Karpas-422 (cell line): ENCODE results near the gene GALNTL6. TPM values are rescaled to one million over a fixed set of nuclear protein-coding genes. Genes with fewer than 3 reads are reported as not detected.

Experiments used
- DNase-seq: peaks from one replicate; pipeline ENCODE4 v3.0.0-alpha.2; 2015
- H2AFZ ChIP-seq: fragments of 200-600 bp; sonication (generic); 2 replicates; pipeline ENCODE4 v1.6.1; 2014; ENCODE audit warnings: antibody characterized with exemption, low read length, mixed read lengths
- H3K27ac ChIP-seq: fragments of 200-600 bp; sonication (generic); 2 replicates; pipeline ENCODE4 v1.5.1; 2014; ENCODE audit warnings: mild to moderate bottlenecking, low read length, moderate library complexity
- H3K27me3 ChIP-seq: fragments of 200-600 bp; sonication (generic); 2 replicates; pipeline ENCODE4 v1.6.1; 2014; ENCODE audit warnings: low read length, mixed read lengths
- H3K36me3 ChIP-seq: fragments of 200-600 bp; sonication (generic); 2 replicates; pipeline ENCODE4 v1.6.1; 2014; ENCODE audit warnings: low read length, mixed read lengths; ENCODE audit not compliant: insufficient read depth
- H3K4me1 ChIP-seq: fragments of 200-600 bp; sonication (generic); 2 replicates; pipeline ENCODE4 v1.6.1; 2014; ENCODE audit warnings: mild to moderate bottlenecking, low read length, mixed read lengths
- H3K4me2 ChIP-seq: fragments of 200-600 bp; sonication (generic); 2 replicates; pipeline ENCODE4 v1.6.1; 2014; ENCODE audit warnings: low read length, low read depth, mild to moderate bottlenecking; ENCODE audit not compliant: poor library complexity, severe bottlenecking
- H3K4me3 ChIP-seq: fragments of 200-600 bp; sonication (generic); 2 replicates; pipeline ENCODE4 v1.5.1; 2014; ENCODE audit warnings: mild to moderate bottlenecking, antibody characterized with exemption, low read length, mixed read lengths
- H3K79me2 ChIP-seq: fragments of 200-600 bp; sonication (generic); 2 replicates; pipeline ENCODE4 v1.6.1; 2014; ENCODE audit warnings: mild to moderate bottlenecking, low read length, mixed read lengths
- H3K9ac ChIP-seq: fragments of 200-600 bp; sonication (generic); 2 replicates; pipeline ENCODE4 v1.6.0; 2014; ENCODE audit warnings: low read length
- H3K9me2 ChIP-seq: fragments of 200-600 bp; sonication (generic), shearing (Covaris generic); replicated peaks from 2 replicates; pipeline ENCODE4 v1.6.0; 2014; ENCODE audit warnings: mild to moderate bottlenecking, low read length, moderate library complexity; ENCODE audit not compliant: insufficient read depth
- H3K9me3 ChIP-seq: fragments of 300-700, 200-600 bp; sonication (generic); 2 replicates; pipeline ENCODE4 v1.6.1; 2014; ENCODE audit warnings: low read length, mixed read lengths
- H4K20me1 ChIP-seq: fragments of 200-600 bp; sonication (generic); 2 replicates; pipeline ENCODE4 v1.6.1; 2014; ENCODE audit warnings: mild to moderate bottlenecking, antibody characterized with exemption, low read length, low read depth; ENCODE audit not compliant: insufficient read depth
- total RNA-seq: library from RNA; depleted of rRNA; stranded (reverse); fragments of >200 nt; shearing (Covaris generic); gene quantifications from 2 replicates; pipeline ENCODE4 v1.2.3, GENCODE V29; 2014; ENCODE audit warnings: low replicate concordance

The GALNTL6 gene
- total RNA-seq, 1 experiment from 2014 or later, result not detected

DNA sequence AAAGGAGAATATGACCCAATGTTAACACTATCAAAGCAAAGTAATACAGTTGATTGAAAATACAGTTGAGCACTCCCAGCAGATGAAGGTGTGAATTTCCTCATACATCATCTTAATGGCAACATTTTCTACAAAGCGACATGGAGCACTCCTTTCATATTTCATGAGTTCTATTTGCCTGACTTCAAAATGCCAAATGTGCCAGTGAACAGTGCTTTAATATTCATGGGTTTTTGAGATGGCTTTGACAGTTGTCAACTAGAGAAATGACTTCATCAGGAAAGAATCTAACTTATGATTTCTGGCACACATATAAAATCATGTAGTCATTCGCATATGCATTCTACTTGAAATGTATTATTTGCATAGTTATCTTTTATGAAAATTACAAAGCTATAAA is 222.4 kb downstream of the GALNTL6 start:
- H3K4me3 ChIP-seq, result no peak overlapping the region

DNA sequence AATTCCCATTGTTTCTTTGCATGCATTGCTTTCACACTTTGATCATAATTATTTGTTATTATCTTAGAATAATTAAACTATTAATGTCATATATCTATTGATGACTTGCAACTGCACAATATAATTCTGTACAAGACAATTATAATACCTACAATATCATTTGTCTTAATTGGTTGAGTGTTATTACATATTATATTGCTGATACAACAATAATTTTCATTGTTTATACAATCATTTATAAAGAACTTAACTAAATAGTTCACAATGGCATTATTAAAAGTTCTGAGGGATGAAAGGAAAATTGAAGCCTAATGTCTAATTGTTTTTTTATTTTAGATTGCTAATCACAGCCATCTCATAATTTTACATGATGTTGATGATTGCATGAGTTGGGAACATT is 227.6 kb downstream of the GALNTL6 start:
- H3K4me3 ChIP-seq, result no peak overlapping the region
- H3K36me3 ChIP-seq, result no peaks in the 10 kb centered on the region
- no peak overlapping the region for H3K9ac ChIP-seq
- no peaks in the 10 kb centered on the region for H3K9me2 ChIP-seq
- no peak for DNase-seq
- no peaks in the 10 kb centered on the region for H3K4me1 ChIP-seq
- H4K20me1 ChIP-seq, result no peaks in the 10 kb centered on the region
- H3K27me3 ChIP-seq, result no peaks in the 10 kb centered on the region
- no peaks in the 10 kb centered on the region for H3K79me2 ChIP-seq
- H3K9me3 ChIP-seq, result no peaks in the 10 kb centered on the region
- no peak overlapping the region for H2AFZ ChIP-seq
- H3K4me2 ChIP-seq, result no peak overlapping the region
- no peak overlapping the region for H3K27ac ChIP-seq

More for the DNA sequence above, 222.4 kb downstream of the GALNTL6 start:
- Histone ChIP-seq H4K20me1 (no peaks in the 10 kb centered on the region), H2AFZ (no peak overlapping the region), H3K9me3 (no peaks in the 10 kb centered on the region), H3K36me3 (no peaks in the 10 kb centered on the region), H3K9me2 (no peaks in the 10 kb centered on the region), H3K27ac (no peak overlapping the region), H3K79me2 (no peaks in the 10 kb centered on the region), H3K9ac (no peak overlapping the region), H3K27me3 (no peaks in the 10 kb centered on the region), H3K4me2 (no peak overlapping the region), H3K4me1 (no peaks in the 10 kb centered on the region)
- DNase-seq, result no peak

DNA sequence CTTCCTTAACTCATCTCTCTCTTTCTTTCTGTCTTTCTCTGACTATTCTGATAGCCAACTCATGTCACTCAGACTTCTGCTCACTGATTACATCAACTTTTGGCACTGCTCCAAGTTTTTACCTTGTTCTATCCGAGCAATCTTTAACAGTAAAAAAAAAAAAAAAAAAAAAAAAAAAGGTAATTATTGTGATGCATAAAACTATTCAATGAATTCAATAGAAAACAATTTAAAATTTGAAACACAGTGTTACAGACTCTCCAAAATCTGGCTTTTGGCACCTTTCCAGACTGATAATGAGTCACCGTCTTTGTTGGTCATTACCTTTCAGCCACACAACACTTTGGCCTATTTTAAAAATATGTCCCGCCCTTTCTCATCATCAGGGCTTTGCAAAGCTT is 229.5 kb downstream of the GALNTL6 start:
- no peak overlapping the region for H3K4me2 ChIP-seq
- no peaks in the 10 kb centered on the region for H3K27me3 ChIP-seq
- DNase-seq, result no peak
- no peaks in the 10 kb centered on the region for H3K79me2 ChIP-seq
- H3K27ac ChIP-seq, result no peak overlapping the region
- no peaks in the 10 kb centered on the region for H3K9me3 ChIP-seq
- H3K4me3 ChIP-seq, result no peak overlapping the region
- H4K20me1 ChIP-seq, result no peaks in the 10 kb centered on the region
- no peak overlapping the region for H2AFZ ChIP-seq
- H3K9me2 ChIP-seq, result no peaks in the 10 kb centered on the region
- no peak overlapping the region for H3K9ac ChIP-seq
- H3K36me3 ChIP-seq, result no peaks in the 10 kb centered on the region
- no peaks in the 10 kb centered on the region for H3K4me1 ChIP-seq

DNA sequence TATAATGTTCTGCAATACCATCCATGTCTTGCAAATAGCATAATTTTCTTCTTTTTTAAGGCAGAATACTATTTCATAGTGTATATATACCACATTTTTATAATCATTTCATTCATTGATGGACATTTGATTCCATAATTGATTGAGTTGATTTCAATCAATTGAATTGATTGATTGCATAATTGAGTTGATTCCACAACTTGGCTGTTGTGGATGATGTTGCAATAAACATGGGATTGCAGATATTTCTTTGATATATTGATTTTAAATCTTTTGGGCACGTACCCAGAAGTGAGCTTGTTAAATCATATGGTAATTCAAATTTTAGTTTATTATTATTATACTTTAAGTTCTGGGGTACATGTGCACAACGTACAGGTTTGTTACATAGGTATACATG is 232.8 kb downstream of the GALNTL6 start:
- no peak overlapping the region for H3K9ac ChIP-seq
- no peak for DNase-seq
- H3K36me3 ChIP-seq, result no peaks in the 10 kb centered on the region
- H3K9me2 ChIP-seq, result no peaks in the 10 kb centered on the region
- H3K4me3 ChIP-seq, result no peak overlapping the region
- no peaks in the 10 kb centered on the region for H3K79me2 ChIP-seq
- H4K20me1 ChIP-seq, result no peaks in the 10 kb centered on the region
- H3K27me3 ChIP-seq, result no peaks in the 10 kb centered on the region
- no peaks in the 10 kb centered on the region for H3K4me1 ChIP-seq
- no peak overlapping the region for H3K27ac ChIP-seq
- H3K4me2 ChIP-seq, result no peak overlapping the region
- no peak overlapping the region for H2AFZ ChIP-seq
- H3K9me3 ChIP-seq, result no peaks in the 10 kb centered on the region

DNA sequence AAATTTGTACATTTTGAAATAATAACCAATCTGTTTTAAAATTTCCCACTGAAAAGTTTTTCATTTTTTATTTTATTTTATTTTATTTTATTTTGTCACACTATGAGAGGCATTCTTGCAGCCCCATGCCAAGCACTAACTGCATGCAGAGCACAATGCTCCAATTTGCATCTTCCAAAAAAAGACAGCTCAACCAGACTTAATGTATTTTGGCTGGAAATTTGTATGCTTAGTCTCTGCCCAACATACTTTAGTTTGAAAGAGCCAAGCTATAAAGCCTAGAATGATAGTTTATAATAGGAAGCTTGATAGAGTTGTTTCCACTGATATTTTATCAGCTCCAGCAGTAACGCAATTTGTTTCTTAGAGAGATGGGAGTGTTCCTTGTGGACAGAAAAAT is 235.5 kb downstream of the GALNTL6 start:
- DNase-seq, result no peak
- Histone ChIP-seq H3K9ac (no peak overlapping the region), H4K20me1 (no peaks in the 10 kb centered on the region), H3K9me3 (no peaks in the 10 kb centered on the region), H3K4me1 (no peaks in the 10 kb centered on the region), H3K9me2 (no peaks in the 10 kb centered on the region), H3K27ac (no peak overlapping the region), H3K79me2 (no peaks in the 10 kb centered on the region), H3K4me3 (no peak overlapping the region), H2AFZ (no peak overlapping the region), H3K27me3 (no peaks in the 10 kb centered on the region), H3K36me3 (no peaks in the 10 kb centered on the region), H3K4me2 (no peak overlapping the region)

DNA sequence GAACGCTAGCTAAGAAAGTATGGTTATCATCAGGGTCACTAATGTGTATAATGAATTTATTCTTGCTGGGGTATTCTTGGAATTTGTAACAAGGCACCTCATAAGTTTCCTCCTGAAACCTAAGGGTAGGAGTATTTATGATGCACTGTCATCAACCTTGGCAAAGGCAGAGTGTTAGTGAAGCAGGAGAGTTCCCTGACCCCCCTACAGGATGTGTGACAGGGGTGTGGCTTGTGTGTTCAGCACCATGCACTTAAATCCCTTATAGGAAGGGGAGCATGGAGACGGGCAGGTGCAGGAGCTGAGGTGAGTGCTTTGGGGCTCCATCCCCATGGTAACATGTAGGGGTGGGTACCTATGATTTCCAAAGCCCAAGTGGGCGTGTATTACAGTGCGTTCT is 237.7 kb downstream of the GALNTL6 start:
- H3K4me2 ChIP-seq, result no peak overlapping the region
- H3K9me2 ChIP-seq, result no peaks in the 10 kb centered on the region
- no peaks in the 10 kb centered on the region for H3K79me2 ChIP-seq
- no peak for DNase-seq
- H3K9ac ChIP-seq, result no peak overlapping the region
- no peak overlapping the region for H3K4me3 ChIP-seq
- H3K4me1 ChIP-seq, result no peaks in the 10 kb centered on the region
- no peak overlapping the region for H2AFZ ChIP-seq
- no peaks in the 10 kb centered on the region for H3K9me3 ChIP-seq
- H3K36me3 ChIP-seq, result no peaks in the 10 kb centered on the region
- no peaks in the 10 kb centered on the region for H4K20me1 ChIP-seq
- no peaks in the 10 kb centered on the region for H3K27me3 ChIP-seq
- no peak overlapping the region for H3K27ac ChIP-seq

DNA sequence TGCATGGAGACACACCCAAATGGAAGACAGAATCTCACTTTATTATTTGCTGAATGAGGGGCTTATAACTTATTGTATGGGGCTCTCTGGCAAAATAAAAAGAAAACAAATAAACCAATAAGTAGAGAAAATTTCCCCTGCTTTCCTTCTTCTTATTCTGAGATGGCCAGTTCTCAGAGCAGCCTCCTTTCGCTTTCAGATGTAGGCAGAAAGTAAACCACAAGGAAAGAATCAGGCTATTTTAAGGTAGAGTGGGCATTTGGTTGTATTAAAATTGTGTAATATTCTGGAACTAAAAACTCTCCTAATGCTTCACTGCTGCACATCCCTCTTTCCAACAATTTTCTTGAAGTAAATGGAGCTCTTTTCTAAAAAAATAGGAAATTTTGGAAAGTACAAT is 241.8 kb downstream of the GALNTL6 start:
- Histone ChIP-seq H3K9ac (no peak overlapping the region), H3K27me3 (no peaks in the 10 kb centered on the region), H2AFZ (no peak overlapping the region), H4K20me1 (no peaks in the 10 kb centered on the region), H3K4me2 (no peak overlapping the region), H3K27ac (no peak overlapping the region), H3K4me3 (no peak overlapping the region), H3K9me2 (no peaks in the 10 kb centered on the region), H3K4me1 (no peaks in the 10 kb centered on the region), H3K79me2 (no peaks in the 10 kb centered on the region), H3K36me3 (no peaks in the 10 kb centered on the region), H3K9me3 (no peaks in the 10 kb centered on the region)
- DNase-seq, result no peak

DNA sequence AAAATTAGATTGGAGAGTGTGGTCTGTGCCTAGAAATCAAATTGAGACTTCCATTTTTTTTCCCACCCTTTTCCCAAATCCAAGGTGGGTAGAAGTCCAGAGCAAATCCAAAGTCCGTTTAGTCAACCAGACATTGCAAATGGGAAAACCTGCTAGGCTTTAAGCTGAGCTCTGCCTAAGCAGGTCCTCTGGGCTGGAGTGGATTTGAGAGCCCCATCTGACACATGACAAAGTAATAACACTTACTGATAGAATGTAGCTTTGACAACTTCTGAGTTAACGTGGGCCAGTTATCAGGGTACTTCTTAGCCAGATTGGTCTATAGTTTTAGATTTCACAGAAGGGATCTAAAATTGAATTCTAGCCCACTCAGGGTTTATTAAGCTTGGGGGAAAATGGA is 242.3 kb downstream of the GALNTL6 start:
- Histone ChIP-seq H3K36me3 (no peaks in the 10 kb centered on the region), H3K4me2 (no peak overlapping the region), H3K4me1 (no peaks in the 10 kb centered on the region), H2AFZ (no peak overlapping the region), H3K9me2 (no peaks in the 10 kb centered on the region), H3K27ac (no peak overlapping the region), H3K9ac (no peak overlapping the region), H3K79me2 (no peaks in the 10 kb centered on the region), H3K4me3 (no peak overlapping the region), H4K20me1 (no peaks in the 10 kb centered on the region), H3K27me3 (no peaks in the 10 kb centered on the region), H3K9me3 (no peaks in the 10 kb centered on the region)
- no peak for DNase-seq

DNA sequence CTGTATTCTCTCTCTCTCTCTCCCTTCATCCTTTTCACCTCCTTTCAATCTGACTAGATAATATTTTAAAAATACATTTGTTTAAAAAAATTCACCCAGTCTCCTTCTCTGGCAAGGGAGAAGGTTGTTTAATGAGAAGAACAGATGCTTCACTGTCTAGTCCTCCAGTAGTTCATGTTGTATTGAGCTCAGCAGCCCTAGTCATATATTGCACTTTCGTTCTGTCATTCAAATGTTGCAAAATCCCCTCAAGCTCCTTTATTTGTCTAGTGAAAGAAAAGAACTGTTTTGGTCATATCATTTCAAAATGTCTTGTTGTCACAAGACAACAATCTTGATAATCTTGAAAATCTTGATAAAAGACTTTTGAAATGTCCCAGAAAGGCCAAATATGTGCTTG is 248.0 kb downstream of the GALNTL6 start:
- no peak for DNase-seq
- no peak overlapping the region for H3K4me2 ChIP-seq

More for the DNA sequence above, 248.0 kb downstream of the GALNTL6 start:
- no peaks in the 10 kb centered on the region for H3K9me2 ChIP-seq
- no peak overlapping the region for H2AFZ ChIP-seq
- H3K27ac ChIP-seq, result no peak overlapping the region
- no peaks in the 10 kb centered on the region for H3K79me2 ChIP-seq
- no peaks in the 10 kb centered on the region for H3K36me3 ChIP-seq
- H3K4me3 ChIP-seq, result no peak overlapping the region
- no peaks in the 10 kb centered on the region for H3K4me1 ChIP-seq
- H3K9ac ChIP-seq, result no peak overlapping the region
- H4K20me1 ChIP-seq, result no peaks in the 10 kb centered on the region
- no peaks in the 10 kb centered on the region for H3K9me3 ChIP-seq
- no peaks in the 10 kb centered on the region for H3K27me3 ChIP-seq
